Neural cell (in vitro differentiated cells): ENCODE measurements around the gene UNC119B. TPM values are rescaled to one million over a fixed set of nuclear protein-coding genes. Genes with fewer than 3 reads are reported as not detected.

Experiments
- H2AFZ ChIP-seq: fragments of 200-600, 300-800 bp; sonication (generic), shearing (Covaris generic); 2 replicates; pipeline ENCODE4 v1.6.0; 2014; ENCODE audit warnings: low read depth, mild to moderate bottlenecking, antibody characterized with exemption, low read length, moderate library complexity
- H3F3A ChIP-seq: fragments of 200-600 bp; shearing (Covaris generic); 2 replicates; pipeline ENCODE4 v1.6.1; 2016; ENCODE audit warnings: mild to moderate bottlenecking, moderate library complexity, mixed read lengths, antibody characterized with exemption, low read length; ENCODE audit not compliant: insufficient read depth, poor library complexity, severe bottlenecking
- H3K27ac ChIP-seq: fragments of 200-600, 300-800 bp; sonication (generic), shearing (Covaris generic); 2 replicates; pipeline ENCODE4 v1.5.1; 2014; ENCODE audit warnings: mild to moderate bottlenecking, low read length, moderate library complexity
- H3K27me3 ChIP-seq: fragments of 300-800, 200-600 bp; sonication (generic), shearing (Covaris generic); 2 replicates; pipeline ENCODE4 v1.6.0; 2014; ENCODE audit warnings: mild to moderate bottlenecking, low read depth, low read length, moderate library complexity; ENCODE audit not compliant: insufficient read depth
- H3K36me3 ChIP-seq: fragments of 300-800, 200-600 bp; sonication (generic), shearing (Covaris generic); 2 replicates; pipeline ENCODE4 v1.5.1; 2014; ENCODE audit warnings: mild to moderate bottlenecking, antibody characterized with exemption, low read length, moderate library complexity; ENCODE audit not compliant: insufficient read depth
- H3K4me2 ChIP-seq: fragments of 300-800, 200-600 bp; sonication (generic), shearing (Covaris generic); 2 replicates; pipeline ENCODE4 v1.6.0; 2014; ENCODE audit warnings: mild to moderate bottlenecking, low read length
- H3K4me3 ChIP-seq: fragments of 300-800, 200-600 bp; sonication (generic), shearing (Covaris generic); 2 replicates; pipeline ENCODE4 v1.5.1; 2014; ENCODE audit warnings: mild to moderate bottlenecking, low read length, moderate library complexity
- H3K79me2 ChIP-seq: fragments of 200-600 bp; shearing (Covaris generic); replicated peaks from 2 replicates; pipeline ENCODE4 v1.6.0; 2014; ENCODE audit warnings: mild to moderate bottlenecking, low read length, moderate library complexity; ENCODE audit not compliant: insufficient read depth
- H3K9ac ChIP-seq: fragments of 300-800, 200-600 bp; sonication (generic), shearing (Covaris generic); 2 replicates; pipeline ENCODE4 v1.6.1; 2016; ENCODE audit warnings: mild to moderate bottlenecking, low read length, mixed read lengths
- H3K9me2 ChIP-seq: fragments of 200-600 bp; shearing (Covaris generic); 2 replicates; pipeline ENCODE4 v1.6.1; 2016; ENCODE audit warnings: mild to moderate bottlenecking, low read length, mixed read lengths; ENCODE audit not compliant: insufficient read depth
- H3K9me3 ChIP-seq: fragments of 200-600, 300-800 bp; sonication (generic), shearing (Covaris generic); 2 replicates; pipeline ENCODE4 v1.6.1; 2016; ENCODE audit warnings: mild to moderate bottlenecking, mixed run types, low read length, moderate library complexity, mixed read lengths
- H4K20me1 ChIP-seq: fragments of 200-600 bp; shearing (Covaris generic); 2 replicates; pipeline ENCODE4 v1.6.1; 2016; ENCODE audit warnings: mild to moderate bottlenecking, mixed run types; ENCODE audit not compliant: insufficient read depth
- EP300 ChIP-seq: fragments of 450-650 bp; conservative IDR thresholded peaks from 2 replicates; pipeline ENCODE4 v1.6.1; 2014; ENCODE audit warnings: antibody characterized with exemption, mild to moderate bottlenecking, moderate library complexity; ENCODE audit not compliant: poor library complexity, severe bottlenecking
- EZH2 ChIP-seq: fragments of 200-600, 300-800 bp; shearing (Covaris generic), sonication (generic); IDR thresholded peaks from 2 replicates; pipeline ENCODE4 v1.6.1; 2014; ENCODE audit warnings: antibody characterized with exemption, low read length, borderline replicate concordance, mild to moderate bottlenecking; ENCODE audit not compliant: insufficient read depth, poor library complexity, severe bottlenecking
- MXI1 ChIP-seq: fragments of 450-650 bp; conservative IDR thresholded peaks from 2 replicates; pipeline ENCODE4 v1.6.1; 2014; ENCODE audit warnings: antibody characterized with exemption, mild to moderate bottlenecking; ENCODE audit not compliant: poor library complexity, severe bottlenecking
- POLR2AphosphoS5 ChIP-seq: IDR thresholded peaks from 2 replicates; pipeline ENCODE4 v1.6.1; 2012
- RAD21 ChIP-seq: fragments of 450-650 bp; conservative IDR thresholded peaks from 2 replicates; pipeline ENCODE4 v1.6.1; 2014; ENCODE audit warnings: antibody characterized with exemption, mild to moderate bottlenecking, moderate library complexity
- REST ChIP-seq: IDR thresholded peaks from 2 replicates; pipeline ENCODE4 v1.6.1; 2012; ENCODE audit warnings: borderline replicate concordance
- SMC3 ChIP-seq: fragments of 450-650 bp; conservative IDR thresholded peaks from 2 replicates; pipeline ENCODE4 v1.6.1; 2014; ENCODE audit warnings: antibody characterized with exemption, mild to moderate bottlenecking, moderate library complexity; ENCODE audit not compliant: poor library complexity
- TAF1 ChIP-seq: IDR thresholded peaks from 2 replicates; pipeline ENCODE4 v1.6.1; 2012; ENCODE audit warnings: low read depth
- polyA minus RNA-seq: library from RNA; depleted of rRNA, polyadenylated mRNA; stranded (reverse); fragments of >200 nt; gene quantifications from 2 replicates; pipeline ENCODE4 v1.2.3, GENCODE V29; 2014
- polyA plus RNA-seq: library from polyadenylated mRNA; depleted of rRNA; stranded (reverse); fragments of >200 nt; gene quantifications from 2 replicates; pipeline ENCODE4 v1.2.3, GENCODE V29; 2014
- TF ChIP-seq, protein P1 (sequence below): fragments of 450-650 bp; IDR thresholded peaks from 2 replicates; pipeline ENCODE4 v1.5.1; 2014; ENCODE audit warnings: antibody characterized with exemption, mild to moderate bottlenecking, moderate library complexity; ENCODE audit not compliant: poor library complexity, severe bottlenecking

Gene UNC119B
- 17.3 and 20.3 TPM in 2 replicates for polyA plus RNA-seq
- 30.7 and 32.0 TPM in 2 replicates for polyA minus RNA-seq

GRCh38 chr12:120710031-120710804 is at the start of gene UNC119B:
Gene UNC119B (plus strand): TSS chr12:120710458. CDS start chr12:120710475, 17 bp downstream.
- Histone ChIP-seq H3K9me2 (no peaks in the 10 kb centered on the region), H3K4me2 (peak within 1 kb of the TSS; percentile 84), H3K27ac (peak within 1 kb of the TSS; percentile 53), H4K20me1 (no peaks in the 10 kb centered on the region), H2AFZ (peak within 1 kb of the TSS; percentile 80), H3K9me3 (no peaks in the 10 kb centered on the region), H3F3A (peaks cover 3% of the 10 kb centered on the region), H3K9ac (peak within 1 kb of the TSS; percentile 84), H3K79me2 (peaks cover 25% of the 10 kb centered on the region), H3K36me3 (no peaks in the 10 kb centered on the region), H3K27me3 (no peaks in the 10 kb centered on the region), H3K4me3 (peak within 1 kb of the TSS; percentile 91)
- no peak for TF ChIP-seq TAF1
- TF ChIP-seq EP300, result no peak
- no peak for TF ChIP-seq REST
- no peak for TF ChIP-seq EZH2
- peak; percentile 75 for TF ChIP-seq MXI1
- peak; percentile 79 for TF ChIP-seq POLR2AphosphoS5
- TF ChIP-seq RAD21, result peak; percentile 9
- TF ChIP-seq SMC3, result no peak
- TF ChIP-seq, protein P1, sequence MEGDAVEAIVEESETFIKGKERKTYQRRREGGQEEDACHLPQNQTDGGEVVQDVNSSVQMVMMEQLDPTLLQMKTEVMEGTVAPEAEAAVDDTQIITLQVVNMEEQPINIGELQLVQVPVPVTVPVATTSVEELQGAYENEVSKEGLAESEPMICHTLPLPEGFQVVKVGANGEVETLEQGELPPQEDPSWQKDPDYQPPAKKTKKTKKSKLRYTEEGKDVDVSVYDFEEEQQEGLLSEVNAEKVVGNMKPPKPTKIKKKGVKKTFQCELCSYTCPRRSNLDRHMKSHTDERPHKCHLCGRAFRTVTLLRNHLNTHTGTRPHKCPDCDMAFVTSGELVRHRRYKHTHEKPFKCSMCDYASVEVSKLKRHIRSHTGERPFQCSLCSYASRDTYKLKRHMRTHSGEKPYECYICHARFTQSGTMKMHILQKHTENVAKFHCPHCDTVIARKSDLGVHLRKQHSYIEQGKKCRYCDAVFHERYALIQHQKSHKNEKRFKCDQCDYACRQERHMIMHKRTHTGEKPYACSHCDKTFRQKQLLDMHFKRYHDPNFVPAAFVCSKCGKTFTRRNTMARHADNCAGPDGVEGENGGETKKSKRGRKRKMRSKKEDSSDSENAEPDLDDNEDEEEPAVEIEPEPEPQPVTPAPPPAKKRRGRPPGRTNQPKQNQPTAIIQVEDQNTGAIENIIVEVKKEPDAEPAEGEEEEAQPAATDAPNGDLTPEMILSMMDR, result no peak

- no peak for TF ChIP-seq REST
Observed at GRCh38 chr12:120661432-120661831, 48.8 kb upstream of the UNC119B start.

More at GRCh38 chr12:120661432-120661831, 48.8 kb upstream of the UNC119B start:
- Histone ChIP-seq H3K9ac (no peak overlapping the region), H3K9me3 (no peaks in the 10 kb centered on the region), H3K9me2 (no peaks in the 10 kb centered on the region), H3K27ac (no peak overlapping the region), H2AFZ (no peak overlapping the region), H3K79me2 (no peaks in the 10 kb centered on the region), H3K36me3 (no peaks in the 10 kb centered on the region), H4K20me1 (no peaks in the 10 kb centered on the region), H3K4me2 (no peak overlapping the region), H3K27me3 (no peaks in the 10 kb centered on the region), H3K4me3 (no peak overlapping the region), H3F3A (no peaks in the 10 kb centered on the region)
